ENCODE data around the gene SLC5A10. TPM values are rescaled to one million over a fixed set of nuclear protein-coding genes. Genes with fewer than 3 reads are reported as not detected.

SLC5A10 gene
- total RNA-seq, 2 experiments from 2014 or later: not detected

- DNase-seq (no peak), ATAC-seq (no peak)
- Mint-ChIP-seq H3K4me3 (no peak overlapping the region), H3K27me3 (no peaks in the 10 kb centered on the region), H3K9me3 (no peaks in the 10 kb centered on the region), H3K36me3 (ENCODE audit: low read depth) (peaks cover 4% of the 10 kb centered on the region), H3K27ac (no peak overlapping the region), H3K4me1 (ENCODE audit: low read depth) (peaks cover 11% of the 10 kb centered on the region)
- ChIA-PET POLR2A (interaction anchor here (0.6 to 1.2 kb wide), 4 partner anchors 12 to 627 kb away, joined by 3 to 7 read pairs (median 4); partner anchors contain the start of gene FAM83G), CTCF (interaction anchor here (1.1 to 1.8 kb wide), 2 partner anchors 15 to 26 kb away, joined by 3 to 14 read pairs; no protein-coding TSS in a partner anchor)
- no peak for TF ChIP-seq CTCF (IDR thresholded peaks at IDR 0.05)
- intact Hi-C loops (cut with micrococcal nuclease): no loop called here
Measured at GRCh38 chr17:18976201-18976600, 24.2 kb downstream of the SLC5A10 start.

DNA sequence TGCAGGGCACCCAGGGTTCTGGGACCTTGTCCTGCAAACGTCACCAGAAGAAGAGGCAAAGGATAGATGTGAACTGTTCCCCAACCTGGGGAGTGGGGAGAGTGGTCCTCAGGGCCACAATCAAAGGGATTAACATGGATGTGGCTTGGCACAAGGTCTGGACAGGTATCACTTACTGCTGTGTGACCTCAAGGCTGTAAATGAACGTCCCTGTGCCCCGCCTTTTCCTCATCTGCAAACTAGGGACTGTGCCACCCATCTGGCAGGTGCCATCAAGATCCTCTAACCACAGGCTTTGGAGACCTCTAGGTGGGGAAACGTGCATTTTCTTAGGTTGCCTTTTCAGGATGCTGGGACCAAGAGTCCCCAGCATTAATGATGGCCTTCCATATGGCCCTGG, 25.1 kb downstream of the SLC5A10 start:
- POLR2A ChIA-PET: interaction anchor here (1.2 kb wide), 1 partner anchor 11 kb away, joined by 3 read pairs; no protein-coding TSS in a partner anchor
- Mint-ChIP-seq H3K4me1 (ENCODE audit: low read depth) (peaks cover 11% of the 10 kb centered on the region), H3K27me3 (no peaks in the 10 kb centered on the region), H3K9me3 (no peaks in the 10 kb centered on the region), H3K4me3 (no peak overlapping the region), H3K36me3 (ENCODE audit: low read depth) (peaks cover 4% of the 10 kb centered on the region), H3K27ac (no peak overlapping the region)
- intact Hi-C loops (cut with micrococcal nuclease): no loop called here
- CTCF ChIA-PET: interaction anchor here (0.9 to 1.8 kb wide), 2 partner anchors 16 kb away, joined by 3 to 14 read pairs; no protein-coding TSS in a partner anchor
- DNase-seq (no peak), ATAC-seq (no peak)
- TF ChIP-seq CTCF (IDR thresholded peaks at IDR 0.05): no peak

GRCh38 chr17:18977646-18978045, 25.7 kb downstream of the SLC5A10 start:
- POLR2A ChIA-PET: interaction anchor here (1.4 kb wide), 1 partner anchor 17 kb away, joined by 3 read pairs; no protein-coding TSS in a partner anchor
- intact Hi-C loops (cut with micrococcal nuclease): no loop called here
- Mint-ChIP-seq H3K9me3 (no peaks in the 10 kb centered on the region), H3K4me1 (ENCODE audit: low read depth) (peaks cover 11% of the 10 kb centered on the region), H3K27ac (no peak overlapping the region), H3K36me3 (ENCODE audit: low read depth) (peaks cover 4% of the 10 kb centered on the region), H3K4me3 (no peak overlapping the region), H3K27me3 (no peaks in the 10 kb centered on the region)
- no peak for TF ChIP-seq CTCF (IDR thresholded peaks at IDR 0.05)
- DNase-seq (no peak), ATAC-seq (no peak)
- CTCF ChIA-PET: interaction anchor here (0.9 kb wide), 1 partner anchor 16 kb away, joined by 3 read pairs; no protein-coding TSS in a partner anchor

DNA sequence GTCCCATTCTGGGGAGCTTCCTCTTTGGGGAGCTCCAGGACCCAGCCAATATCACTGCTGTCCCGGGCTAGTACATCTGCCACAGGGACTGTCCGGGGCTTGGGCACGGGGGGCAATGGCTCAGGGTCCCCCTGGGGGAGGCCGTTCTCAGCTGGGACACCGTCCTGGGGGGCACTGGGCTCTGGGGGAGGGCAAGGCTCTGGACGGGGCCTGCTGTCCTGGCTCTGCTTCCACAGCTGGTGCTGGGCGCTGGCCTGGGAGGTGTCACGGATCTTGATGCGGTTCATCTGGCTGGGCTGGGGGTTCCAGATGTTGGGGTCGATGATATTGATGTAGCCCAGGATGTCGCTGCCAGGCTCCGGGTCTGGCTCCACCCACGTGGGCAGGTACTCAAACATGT, 26.1 kb downstream of the SLC5A10 start:
- no peak for DNase-seq
- H3K9me3 Mint-ChIP-seq: no peaks in the 10 kb centered on the region
- intact Hi-C loops (cut with micrococcal nuclease): no loop called here

More for the DNA sequence above, 26.1 kb downstream of the SLC5A10 start:
- ChIA-PET POLR2A (interaction anchor here (1.4 kb wide), 1 partner anchor 17 kb away, joined by 3 read pairs; no protein-coding TSS in a partner anchor), CTCF (interaction anchor here (0.9 to 1.0 kb wide), 2 partner anchors 17 to 352 kb away, joined by 3 read pairs; no protein-coding TSS in a partner anchor)
- no peak overlapping the region for H3K27ac Mint-ChIP-seq
- ATAC-seq: no peak
- peaks cover 4% of the 10 kb centered on the region for H3K36me3 Mint-ChIP-seq (ENCODE audit: low read depth)
- no peak for TF ChIP-seq CTCF (IDR thresholded peaks at IDR 0.05)
- H3K4me3 Mint-ChIP-seq: no peak overlapping the region
- peaks cover 11% of the 10 kb centered on the region for H3K4me1 Mint-ChIP-seq (ENCODE audit: low read depth)
- no peaks in the 10 kb centered on the region for H3K27me3 Mint-ChIP-seq

Data from activated CD8-positive, alpha-beta T cell treated with anti-CD3 and anti-CD28 coated beads for 36 hours (primary cell).